NCI-H2196 treated with DMSO at 0.1 percent for 48 hours (cell line): ENCODE measurements around the gene CERS6.
A peak's percentile ranks its signal among the peaks of the same experiment; 100 is the strongest.
"Not testable (repeated sequence)": the region's sequence is repeated elsewhere in the genome, so short reads cannot be mapped to it uniquely, and the experiment has no call there.

Experiments used
- DNase-seq: peaks from one replicate; lab custom pipeline; 2025; ENCODE audit not compliant: unreplicated experiment; lab: John Stamatoyannopoulos, UW

The CERS6 gene

GRCh38 chr2:168791140-168791539, 335.1 kb downstream of the CERS6 start:
- not testable (repeated sequence) for DNase-seq

- no peak for DNase-seq
Observed at GRCh38 chr2:168793596-168793995, 337.5 kb downstream of the CERS6 start.

GRCh38 chr2:168794968-168795367, 338.9 kb downstream of the CERS6 start:
- DNase-seq = no peak

- DNase-seq = no peak
Observed at GRCh38 chr2:168796090-168796577, 340.1 kb downstream of the CERS6 start.

- DNase-seq = no peak
Observed at GRCh38 chr2:168796583-168797285, 340.7 kb downstream of the CERS6 start.

- no peak for DNase-seq
Observed at GRCh38 chr2:168797286-168797655, 341.2 kb downstream of the CERS6 start.

GRCh38 chr2:168798076-168798887, 342.2 kb downstream of the CERS6 start:
- DNase-seq = peak; percentile 45

GRCh38 chr2:168798888-168799410, 342.9 kb downstream of the CERS6 start:
- DNase-seq = no peak

GRCh38 chr2:168801471-168801870, 345.4 kb downstream of the CERS6 start:
- DNase-seq = no peak

GRCh38 chr2:168801961-168802858, 346.1 kb downstream of the CERS6 start, which contains the start of gene NOSTRIN:
NOSTRIN (plus strand) TSS chr2:168802637; CDS start chr2:168802647, 10 bp downstream.
- DNase-seq = no peak

- DNase-seq = no peak
Observed at GRCh38 chr2:168802859-168803725, 347.0 kb downstream of the CERS6 start.

GRCh38 chr2:168804214-168804613, 348.1 kb downstream of the CERS6 start:
- DNase-seq = no peak

GRCh38 chr2:168805615-168806014, 349.5 kb downstream of the CERS6 start:
- DNase-seq = no peak

GRCh38 chr2:168809537-168809936, 353.5 kb downstream of the CERS6 start:
- no peak for DNase-seq

- no peak for DNase-seq
Observed at GRCh38 chr2:168810235-168810634, 354.2 kb downstream of the CERS6 start.

GRCh38 chr2:168811696-168812095, 355.6 kb downstream of the CERS6 start:
- no peak for DNase-seq

- DNase-seq = no peak
Observed at GRCh38 chr2:168814046-168814445, 358.0 kb downstream of the CERS6 start.

- DNase-seq = no peak
Observed at GRCh38 chr2:168814939-168815907, 359.2 kb downstream of the CERS6 start.

- DNase-seq = no peak
Observed at GRCh38 chr2:168816369-168816768, 360.3 kb downstream of the CERS6 start.
